Karpas-422 (cell line): ENCODE results near the gene ZNF558. TPM values are rescaled to one million over a fixed set of nuclear protein-coding genes. Genes with fewer than 3 reads are reported as not detected.

Experiments used
- DNase-seq: peaks from one replicate; pipeline ENCODE4 v3.0.0-alpha.2; 2015
- H2AFZ ChIP-seq: fragments of 200-600 bp; sonication (generic); 2 replicates; pipeline ENCODE4 v1.6.1; 2014; ENCODE audit warnings: antibody characterized with exemption, low read length, mixed read lengths
- H3K27ac ChIP-seq: fragments of 200-600 bp; sonication (generic); 2 replicates; pipeline ENCODE4 v1.5.1; 2014; ENCODE audit warnings: mild to moderate bottlenecking, low read length, moderate library complexity
- H3K27me3 ChIP-seq: fragments of 200-600 bp; sonication (generic); 2 replicates; pipeline ENCODE4 v1.6.1; 2014; ENCODE audit warnings: low read length, mixed read lengths
- H3K36me3 ChIP-seq: fragments of 200-600 bp; sonication (generic); 2 replicates; pipeline ENCODE4 v1.6.1; 2014; ENCODE audit warnings: low read length, mixed read lengths; ENCODE audit not compliant: insufficient read depth
- H3K4me1 ChIP-seq: fragments of 200-600 bp; sonication (generic); 2 replicates; pipeline ENCODE4 v1.6.1; 2014; ENCODE audit warnings: mild to moderate bottlenecking, low read length, mixed read lengths
- H3K4me2 ChIP-seq: fragments of 200-600 bp; sonication (generic); 2 replicates; pipeline ENCODE4 v1.6.1; 2014; ENCODE audit warnings: low read length, low read depth, mild to moderate bottlenecking; ENCODE audit not compliant: poor library complexity, severe bottlenecking
- H3K4me3 ChIP-seq: fragments of 200-600 bp; sonication (generic); 2 replicates; pipeline ENCODE4 v1.5.1; 2014; ENCODE audit warnings: mild to moderate bottlenecking, antibody characterized with exemption, low read length, mixed read lengths
- H3K79me2 ChIP-seq: fragments of 200-600 bp; sonication (generic); 2 replicates; pipeline ENCODE4 v1.6.1; 2014; ENCODE audit warnings: mild to moderate bottlenecking, low read length, mixed read lengths
- H3K9ac ChIP-seq: fragments of 200-600 bp; sonication (generic); 2 replicates; pipeline ENCODE4 v1.6.0; 2014; ENCODE audit warnings: low read length
- H3K9me2 ChIP-seq: fragments of 200-600 bp; sonication (generic), shearing (Covaris generic); replicated peaks from 2 replicates; pipeline ENCODE4 v1.6.0; 2014; ENCODE audit warnings: mild to moderate bottlenecking, low read length, moderate library complexity; ENCODE audit not compliant: insufficient read depth
- H3K9me3 ChIP-seq: fragments of 300-700, 200-600 bp; sonication (generic); 2 replicates; pipeline ENCODE4 v1.6.1; 2014; ENCODE audit warnings: low read length, mixed read lengths
- H4K20me1 ChIP-seq: fragments of 200-600 bp; sonication (generic); 2 replicates; pipeline ENCODE4 v1.6.1; 2014; ENCODE audit warnings: mild to moderate bottlenecking, antibody characterized with exemption, low read length, low read depth; ENCODE audit not compliant: insufficient read depth
- total RNA-seq: library from RNA; depleted of rRNA; stranded (reverse); fragments of >200 nt; shearing (Covaris generic); gene quantifications from 2 replicates; pipeline ENCODE4 v1.2.3, GENCODE V29; 2014; ENCODE audit warnings: low replicate concordance

The ZNF558 gene
- total RNA-seq, 1 experiment from 2014 or later = 48.4 TPM

DNA sequence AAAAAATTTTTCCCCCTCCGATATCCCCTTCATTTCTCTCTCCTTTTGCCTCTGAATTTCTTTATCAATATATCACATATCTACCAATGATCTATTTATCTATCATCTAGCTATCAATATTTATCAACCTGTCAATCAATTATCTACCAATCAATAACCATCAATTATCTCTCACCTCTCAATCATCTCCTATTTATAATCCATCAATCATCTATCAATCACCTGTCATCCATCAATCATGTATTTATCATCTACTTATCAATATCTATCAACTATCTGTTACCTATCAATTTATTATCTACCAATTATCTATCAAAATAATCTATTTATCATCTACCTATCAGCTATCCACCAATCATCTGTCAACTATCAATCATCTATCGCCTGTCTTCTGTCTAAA is 17.1 kb upstream of the ZNF558 start:
- Histone ChIP-seq H4K20me1 (no peaks in the 10 kb centered on the region), H3K36me3 (no peaks in the 10 kb centered on the region), H3K4me2 (no peak overlapping the region), H3K9me2 (no peaks in the 10 kb centered on the region), H3K9me3 (no peaks in the 10 kb centered on the region), H3K4me1 (no peaks in the 10 kb centered on the region), H3K4me3 (no peak overlapping the region), H3K27me3 (no peaks in the 10 kb centered on the region), H2AFZ (no peak overlapping the region), H3K79me2 (no peaks in the 10 kb centered on the region), H3K9ac (no peak overlapping the region), H3K27ac (no peak overlapping the region)
- DNase-seq = no peak

- H3K36me3 ChIP-seq = no peaks in the 10 kb centered on the region
- no peak overlapping the region for H3K27ac ChIP-seq
- H3K4me2 ChIP-seq = no peak overlapping the region
- no peaks in the 10 kb centered on the region for H3K9me2 ChIP-seq
- no peaks in the 10 kb centered on the region for H4K20me1 ChIP-seq
- no peaks in the 10 kb centered on the region for H3K27me3 ChIP-seq
- H3K4me3 ChIP-seq = no peak overlapping the region
- H3K9me3 ChIP-seq = no peaks in the 10 kb centered on the region
- H3K9ac ChIP-seq = no peak overlapping the region
- H3K4me1 ChIP-seq = no peaks in the 10 kb centered on the region
- H2AFZ ChIP-seq = no peak overlapping the region
- H3K79me2 ChIP-seq = no peaks in the 10 kb centered on the region
- no peak for DNase-seq
These were observed 14.7 kb upstream of the ZNF558 start for GRCh38 chr19:8846819-8847218.

DNA sequence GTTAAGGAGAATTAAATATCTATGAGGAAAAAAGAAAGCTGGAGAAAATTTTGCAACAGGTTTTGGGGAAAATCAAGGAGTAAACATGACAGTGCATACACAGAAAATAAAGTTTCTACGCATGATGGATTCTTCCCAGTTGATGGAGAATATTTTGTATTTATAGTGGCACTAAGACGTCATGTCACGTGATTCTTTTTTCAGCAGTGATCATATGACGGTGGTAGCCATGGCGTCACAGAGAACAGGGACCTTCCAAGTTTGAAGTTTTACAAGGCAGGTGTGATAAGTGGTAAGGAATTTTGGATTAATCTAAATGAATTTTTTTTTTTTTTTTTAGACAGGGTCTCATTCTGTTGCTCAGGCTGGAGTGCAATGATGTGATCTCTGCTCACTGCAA is 8.6 kb upstream of the ZNF558 start:
- Histone ChIP-seq H2AFZ (no peak overlapping the region), H3K4me1 (no peaks in the 10 kb centered on the region), H3K4me3 (no peak overlapping the region), H3K79me2 (no peaks in the 10 kb centered on the region), H3K9ac (no peak overlapping the region), H4K20me1 (no peaks in the 10 kb centered on the region), H3K27me3 (no peaks in the 10 kb centered on the region), H3K36me3 (no peaks in the 10 kb centered on the region), H3K4me2 (no peak overlapping the region), H3K9me2 (no peaks in the 10 kb centered on the region), H3K9me3 (no peaks in the 10 kb centered on the region), H3K27ac (no peak overlapping the region)
- DNase-seq = no peak

- Histone ChIP-seq H3K79me2 (peaks cover 7% of the 10 kb centered on the region; the same call in 1 of the 2 replicates), H2AFZ (no peak overlapping the region), H3K9me2 (no peaks in the 10 kb centered on the region), H3K27ac (no peak overlapping the region), H4K20me1 (no peaks in the 10 kb centered on the region), H3K4me3 (no peak overlapping the region), H3K27me3 (no peaks in the 10 kb centered on the region), H3K36me3 (no peaks in the 10 kb centered on the region), H3K4me1 (peaks cover 10% of the 10 kb centered on the region), H3K9me3 (no peaks in the 10 kb centered on the region), H3K9ac (no peak overlapping the region), H3K4me2 (no peak overlapping the region)
- DNase-seq = no peak
These were observed 3.8 kb upstream of the ZNF558 start for GRCh38 chr19:8835877-8836276.

GRCh38 chr19:8835446-8835845 is 3.3 kb upstream of the ZNF558 start:
- Histone ChIP-seq H3K27me3 (no peaks in the 10 kb centered on the region), H3K79me2 (peaks cover 7% of the 10 kb centered on the region; the same call in 1 of the 2 replicates), H3K9me3 (no peaks in the 10 kb centered on the region), H3K9me2 (no peaks in the 10 kb centered on the region), H3K9ac (no peak overlapping the region), H3K4me3 (no peak overlapping the region), H3K4me2 (no peak overlapping the region), H3K36me3 (no peaks in the 10 kb centered on the region; the same call in 1 of the 2 replicates), H3K27ac (no peak overlapping the region), H4K20me1 (no peaks in the 10 kb centered on the region), H2AFZ (no peak overlapping the region), H3K4me1 (peaks cover 10% of the 10 kb centered on the region)
- no peak for DNase-seq

DNA sequence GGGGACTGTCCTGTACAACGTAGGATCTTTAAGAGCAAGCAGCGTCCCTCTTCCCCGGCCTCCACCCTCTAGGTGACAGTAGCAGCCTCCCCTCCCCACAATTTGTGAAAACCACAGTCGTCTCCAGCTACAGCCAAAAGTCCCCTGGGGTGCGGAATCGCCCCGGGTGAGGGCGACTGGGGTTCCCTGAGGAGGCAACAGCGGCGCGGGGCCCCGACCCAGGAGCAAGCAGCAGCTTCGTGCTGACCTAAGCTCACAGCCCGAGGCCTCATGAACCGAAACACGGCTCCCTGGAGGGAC is 322 bp downstream of the ZNF558 start:
- peaks cover 7% of the 10 kb centered on the region; the same call in 1 of the 2 replicates for H3K79me2 ChIP-seq
- peaks cover 17% of the 10 kb centered on the region for H3K36me3 ChIP-seq
- DNase-seq = no peak
- peak overlapping the region; percentile 84 for H3K9ac ChIP-seq
- no peaks in the 10 kb centered on the region for H3K9me3 ChIP-seq
- no peaks in the 10 kb centered on the region for H4K20me1 ChIP-seq
- no peak overlapping the region; the same call in 1 of the 2 replicates for H3K27ac ChIP-seq
- no peaks in the 10 kb centered on the region for H3K27me3 ChIP-seq
- H3K4me1 ChIP-seq = peaks cover 10% of the 10 kb centered on the region
- H3K9me2 ChIP-seq = no peaks in the 10 kb centered on the region
- peak overlapping the region; percentile 86 for H3K4me2 ChIP-seq
- peak overlapping the region; percentile 96; the same call in 1 of the 2 replicates for H2AFZ ChIP-seq
- H3K4me3 ChIP-seq = peak overlapping the region; percentile 94

DNA sequence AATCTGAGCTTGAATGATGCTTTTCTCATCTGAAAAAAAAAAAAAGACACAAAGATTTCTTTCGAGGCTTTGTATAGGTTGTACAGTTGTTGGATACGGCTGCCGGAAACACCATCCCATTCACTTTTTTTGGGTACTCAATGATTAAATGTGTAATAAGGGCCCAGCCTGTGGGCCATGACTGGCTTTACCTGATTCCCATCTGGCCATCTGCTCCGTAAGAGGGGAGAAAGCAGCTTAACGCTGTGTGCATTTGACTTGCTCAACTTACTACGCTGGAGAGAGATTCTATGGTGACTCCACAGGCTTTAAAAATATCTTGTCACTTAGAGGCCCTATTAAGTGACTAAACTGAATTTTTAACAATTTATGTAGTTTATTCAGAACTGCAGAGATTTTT is 731 bp downstream of the ZNF558 start:
- peaks cover 7% of the 10 kb centered on the region; the same call in 1 of the 2 replicates for H3K79me2 ChIP-seq
- H3K4me2 ChIP-seq = peak overlapping the region; percentile 86
- H3K9me3 ChIP-seq = no peaks in the 10 kb centered on the region
- H3K4me1 ChIP-seq = peaks cover 10% of the 10 kb centered on the region
- no peaks in the 10 kb centered on the region for H3K27me3 ChIP-seq
- no peaks in the 10 kb centered on the region for H3K9me2 ChIP-seq
- peak overlapping the region; percentile 94 for H3K4me3 ChIP-seq
- H2AFZ ChIP-seq = 0 out of 2 replicates have a peak overlapping the region, but pooled peaks have one; percentile 96
- peak overlapping the region; percentile 84 for H3K9ac ChIP-seq
- peaks cover 17% of the 10 kb centered on the region for H3K36me3 ChIP-seq
- H3K27ac ChIP-seq = no peak overlapping the region; the same call in 1 of the 2 replicates
- no peak for DNase-seq
- no peaks in the 10 kb centered on the region for H4K20me1 ChIP-seq

DNA sequence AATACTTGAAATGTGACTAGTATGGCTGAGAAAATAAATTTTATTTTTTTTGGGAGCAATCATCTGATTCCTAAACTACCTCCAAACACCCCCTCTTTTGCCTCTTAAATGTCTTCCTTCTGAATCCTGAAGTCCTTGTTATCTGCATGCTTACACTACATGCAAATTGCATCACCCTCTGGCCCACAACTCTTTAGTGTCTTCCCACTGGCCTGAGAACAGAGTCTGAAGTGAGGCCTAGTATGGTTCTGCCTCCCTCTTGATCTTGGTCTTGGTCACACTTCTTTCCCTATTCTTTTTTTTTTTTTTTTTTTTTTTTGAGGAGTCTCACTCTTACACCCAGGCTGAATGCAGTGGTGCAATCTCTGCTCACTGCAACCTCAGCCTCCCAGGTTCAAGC is 4.8 kb downstream of the ZNF558 start:
- H4K20me1 ChIP-seq = no peaks in the 10 kb centered on the region
- H3K4me2 ChIP-seq = no peak overlapping the region
- no peak for DNase-seq
- H3K79me2 ChIP-seq = peaks cover 7% of the 10 kb centered on the region; the same call in 1 of the 2 replicates
- no peaks in the 10 kb centered on the region for H3K9me3 ChIP-seq
- no peak overlapping the region for H3K9ac ChIP-seq
- peaks cover 40% of the 10 kb centered on the region for H3K36me3 ChIP-seq
- H2AFZ ChIP-seq = no peak overlapping the region
- H3K27ac ChIP-seq = no peak overlapping the region
- peaks cover 8% of the 10 kb centered on the region for H3K4me1 ChIP-seq
- no peaks in the 10 kb centered on the region for H3K9me2 ChIP-seq
- no peaks in the 10 kb centered on the region for H3K27me3 ChIP-seq
- no peak overlapping the region for H3K4me3 ChIP-seq

GRCh38 chr19:8826371-8826770 is 5.7 kb downstream of the ZNF558 start:
- peaks cover 49% of the 10 kb centered on the region for H3K36me3 ChIP-seq
- H3K9me3 ChIP-seq = no peaks in the 10 kb centered on the region
- H2AFZ ChIP-seq = no peak overlapping the region
- H3K79me2 ChIP-seq = peaks cover 4% of the 10 kb centered on the region; the same call in 1 of the 2 replicates
- H3K4me1 ChIP-seq = peaks cover 5% of the 10 kb centered on the region
- H3K4me3 ChIP-seq = no peak overlapping the region
- no peak overlapping the region for H3K9ac ChIP-seq
- no peaks in the 10 kb centered on the region for H3K27me3 ChIP-seq
- H4K20me1 ChIP-seq = no peaks in the 10 kb centered on the region
- no peak for DNase-seq
- no peak overlapping the region for H3K27ac ChIP-seq
- no peak overlapping the region for H3K4me2 ChIP-seq
- H3K9me2 ChIP-seq = no peaks in the 10 kb centered on the region
